LNCAP (cell line): Measurements from ENCODE around the gene SORCS2.

Source experiments
- TF ChIP-seq, protein P1 (sequence below): fragments of 450-650 bp; IDR thresholded peaks from 2 replicates; pipeline ENCODE4 v1.5.1; 2017; ENCODE audit warnings: mild to moderate bottlenecking

Gene SORCS2

DNA sequence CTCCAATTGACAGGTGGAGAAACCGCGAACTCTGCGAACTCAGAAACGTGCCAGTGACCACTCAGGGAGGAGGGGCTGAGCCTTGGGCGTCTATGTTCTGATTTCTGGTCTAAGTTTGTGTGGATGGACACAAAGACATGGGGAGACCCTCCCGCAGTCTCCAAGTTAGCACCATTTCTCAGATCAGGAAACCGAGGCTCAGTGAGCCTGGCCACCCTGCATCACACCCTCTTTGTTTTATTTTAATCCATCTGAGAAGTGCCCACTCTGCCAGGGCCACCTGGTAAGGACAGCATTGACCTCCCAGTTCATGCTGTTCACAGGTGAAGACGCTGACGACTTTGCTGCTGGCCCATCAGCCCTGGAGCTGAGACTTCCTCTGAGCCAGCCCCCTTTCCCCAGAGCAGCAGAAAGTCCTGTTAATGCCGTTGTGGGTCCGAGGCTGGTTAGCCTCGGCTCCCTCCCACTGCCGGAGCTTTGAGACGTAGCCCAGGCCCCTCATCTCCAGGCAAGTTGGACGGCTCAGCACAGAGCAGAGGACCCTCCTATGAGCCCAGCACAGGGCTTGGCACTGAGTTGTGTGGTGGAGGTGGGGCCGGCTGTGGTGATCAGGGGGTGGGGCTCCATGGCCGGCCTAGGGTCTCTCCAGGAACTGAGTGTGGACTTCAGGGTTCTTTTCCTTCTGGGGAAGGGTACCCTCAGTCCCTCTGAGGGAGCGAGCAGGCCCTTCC lies 198.7 kb downstream of the SORCS2 start:
- TF ChIP-seq, protein P1, sequence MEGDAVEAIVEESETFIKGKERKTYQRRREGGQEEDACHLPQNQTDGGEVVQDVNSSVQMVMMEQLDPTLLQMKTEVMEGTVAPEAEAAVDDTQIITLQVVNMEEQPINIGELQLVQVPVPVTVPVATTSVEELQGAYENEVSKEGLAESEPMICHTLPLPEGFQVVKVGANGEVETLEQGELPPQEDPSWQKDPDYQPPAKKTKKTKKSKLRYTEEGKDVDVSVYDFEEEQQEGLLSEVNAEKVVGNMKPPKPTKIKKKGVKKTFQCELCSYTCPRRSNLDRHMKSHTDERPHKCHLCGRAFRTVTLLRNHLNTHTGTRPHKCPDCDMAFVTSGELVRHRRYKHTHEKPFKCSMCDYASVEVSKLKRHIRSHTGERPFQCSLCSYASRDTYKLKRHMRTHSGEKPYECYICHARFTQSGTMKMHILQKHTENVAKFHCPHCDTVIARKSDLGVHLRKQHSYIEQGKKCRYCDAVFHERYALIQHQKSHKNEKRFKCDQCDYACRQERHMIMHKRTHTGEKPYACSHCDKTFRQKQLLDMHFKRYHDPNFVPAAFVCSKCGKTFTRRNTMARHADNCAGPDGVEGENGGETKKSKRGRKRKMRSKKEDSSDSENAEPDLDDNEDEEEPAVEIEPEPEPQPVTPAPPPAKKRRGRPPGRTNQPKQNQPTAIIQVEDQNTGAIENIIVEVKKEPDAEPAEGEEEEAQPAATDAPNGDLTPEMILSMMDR, result no peak

DNA sequence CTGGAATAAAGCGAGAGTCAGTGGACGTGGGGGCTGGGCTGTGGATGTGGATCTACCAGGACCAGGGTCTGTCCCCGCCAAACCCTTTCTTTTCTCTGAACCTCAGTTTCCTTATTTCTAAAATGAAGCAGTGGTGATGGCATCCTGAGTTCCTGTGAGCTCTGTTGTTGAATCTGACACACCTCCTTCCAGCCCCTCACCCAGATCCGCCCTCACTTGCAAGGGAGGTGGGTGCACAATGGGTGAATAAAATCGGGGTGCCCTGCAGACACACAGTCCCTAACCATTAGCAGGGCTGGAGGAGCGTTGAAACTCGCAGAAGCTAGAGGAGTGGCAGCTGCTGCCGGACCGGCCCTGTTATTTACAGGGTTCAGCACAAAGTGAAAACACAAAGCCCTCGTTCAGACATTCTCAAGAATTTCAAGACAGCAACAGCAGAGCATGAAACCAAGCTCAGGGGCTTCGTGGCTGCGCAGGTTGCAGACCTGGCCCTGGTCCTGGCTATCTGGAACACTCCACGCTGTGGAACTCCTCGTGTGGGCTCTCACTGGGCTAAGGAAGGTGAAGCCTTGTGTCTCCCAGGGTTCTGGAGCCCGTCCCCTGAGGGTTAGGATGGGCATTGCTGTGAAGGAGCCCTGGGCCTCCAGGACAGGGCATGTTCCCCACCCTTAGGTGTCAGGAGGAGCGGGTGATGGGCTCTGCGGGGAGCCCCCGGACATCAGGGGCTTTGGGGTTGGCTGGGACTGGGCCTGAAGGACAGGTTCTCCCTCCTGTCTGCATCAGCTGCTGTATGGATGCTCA lies 199.5 kb downstream of the SORCS2 start:
- TF ChIP-seq, protein P1, result no peak

DNA sequence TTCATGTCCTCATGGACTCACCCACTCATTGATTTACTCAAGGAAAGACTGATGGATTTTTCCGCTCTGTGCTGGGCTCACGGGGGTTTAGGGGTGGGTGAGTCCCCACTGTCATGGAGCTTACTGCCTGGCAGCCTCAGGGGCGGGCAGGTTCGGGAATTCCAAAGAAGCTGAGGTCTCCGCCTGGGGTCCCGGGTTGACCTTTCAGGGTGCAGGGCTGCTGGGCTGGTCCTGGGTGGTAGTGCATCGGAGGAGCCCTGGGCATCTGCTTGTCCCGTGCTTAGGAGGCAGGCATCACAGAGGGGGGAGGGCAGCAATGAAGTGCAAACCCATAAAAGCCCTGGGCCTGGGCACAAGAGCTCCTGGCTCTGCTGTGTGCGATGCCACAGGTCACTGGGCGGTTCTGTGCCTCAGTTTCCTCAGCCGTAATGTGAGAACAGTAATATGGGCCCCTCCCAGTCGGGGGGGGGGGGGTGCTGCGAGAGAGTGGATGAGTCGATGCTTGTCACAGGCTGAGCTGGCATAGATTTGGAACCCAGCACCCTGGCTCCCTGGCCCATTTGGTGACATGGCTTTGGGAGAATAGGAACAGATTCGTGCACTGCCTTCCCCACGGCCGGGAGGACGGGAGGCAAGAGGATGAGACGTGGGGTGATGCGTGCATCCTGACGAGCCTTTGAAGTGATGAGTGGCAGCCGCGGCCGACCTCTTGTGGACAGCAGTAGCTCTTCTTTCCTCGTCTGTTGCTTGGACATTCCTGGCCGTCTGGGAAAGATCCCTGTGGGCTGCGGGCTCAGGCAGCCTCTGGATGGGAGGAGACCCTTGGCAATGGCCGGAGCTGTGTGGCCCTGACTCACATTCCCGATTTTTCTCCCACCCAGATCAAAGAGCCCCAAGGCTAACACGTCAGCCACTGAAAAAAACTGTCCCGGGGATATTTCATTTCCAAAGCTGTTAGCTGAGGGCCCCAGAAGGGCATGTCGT lies 200.4 kb downstream of the SORCS2 start:
- TF ChIP-seq, protein P1, result peak; percentile 16; the same call in 1 of the 2 replicates

DNA sequence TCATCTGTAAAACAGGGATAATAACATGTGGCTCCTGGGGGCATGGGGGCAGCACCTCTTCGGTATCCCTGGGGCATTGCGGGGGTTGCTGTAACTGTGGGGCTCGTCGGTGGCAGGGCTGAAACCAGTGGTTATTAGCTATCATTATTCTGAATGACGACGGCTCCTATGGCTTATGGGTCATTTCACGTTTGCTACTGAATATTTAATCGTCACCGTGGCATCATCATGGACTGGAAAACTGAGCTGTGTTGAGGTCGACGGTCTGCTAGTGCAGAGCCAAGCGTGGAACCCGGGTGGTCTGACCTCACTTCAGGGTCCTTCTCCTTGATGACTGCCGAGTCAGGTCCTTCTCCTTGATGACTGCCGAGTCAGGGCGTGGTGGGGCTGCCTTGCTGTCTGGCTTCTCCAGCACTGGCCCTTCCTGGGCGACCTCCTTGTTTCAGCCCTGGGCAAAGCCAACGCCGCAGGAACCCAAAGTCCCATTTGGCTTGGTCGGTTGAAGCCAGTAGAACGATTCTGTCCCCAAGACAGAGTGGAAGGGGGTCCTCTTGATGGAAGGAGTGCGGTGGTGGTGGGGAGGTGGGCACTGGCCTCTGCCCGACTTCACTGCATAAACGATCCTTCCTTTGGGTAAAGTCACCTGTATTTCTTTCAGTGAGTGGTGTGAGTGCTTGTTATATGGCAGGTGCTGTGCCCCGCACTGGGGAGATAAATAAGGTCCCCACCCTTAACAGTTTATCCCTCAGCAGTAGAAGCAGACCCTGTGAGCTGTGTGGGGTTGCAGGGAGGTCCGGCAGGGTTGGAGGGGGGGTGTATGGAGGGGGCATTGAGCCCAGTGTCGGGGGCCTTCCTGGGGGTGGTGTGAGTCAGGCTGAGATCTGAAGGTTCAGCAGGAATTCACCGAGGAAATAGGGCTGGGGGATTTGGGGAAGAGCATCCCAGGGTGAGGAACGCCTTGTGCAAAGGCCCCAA lies 201.6 kb downstream of the SORCS2 start:
- TF ChIP-seq, protein P1, result no peak

DNA sequence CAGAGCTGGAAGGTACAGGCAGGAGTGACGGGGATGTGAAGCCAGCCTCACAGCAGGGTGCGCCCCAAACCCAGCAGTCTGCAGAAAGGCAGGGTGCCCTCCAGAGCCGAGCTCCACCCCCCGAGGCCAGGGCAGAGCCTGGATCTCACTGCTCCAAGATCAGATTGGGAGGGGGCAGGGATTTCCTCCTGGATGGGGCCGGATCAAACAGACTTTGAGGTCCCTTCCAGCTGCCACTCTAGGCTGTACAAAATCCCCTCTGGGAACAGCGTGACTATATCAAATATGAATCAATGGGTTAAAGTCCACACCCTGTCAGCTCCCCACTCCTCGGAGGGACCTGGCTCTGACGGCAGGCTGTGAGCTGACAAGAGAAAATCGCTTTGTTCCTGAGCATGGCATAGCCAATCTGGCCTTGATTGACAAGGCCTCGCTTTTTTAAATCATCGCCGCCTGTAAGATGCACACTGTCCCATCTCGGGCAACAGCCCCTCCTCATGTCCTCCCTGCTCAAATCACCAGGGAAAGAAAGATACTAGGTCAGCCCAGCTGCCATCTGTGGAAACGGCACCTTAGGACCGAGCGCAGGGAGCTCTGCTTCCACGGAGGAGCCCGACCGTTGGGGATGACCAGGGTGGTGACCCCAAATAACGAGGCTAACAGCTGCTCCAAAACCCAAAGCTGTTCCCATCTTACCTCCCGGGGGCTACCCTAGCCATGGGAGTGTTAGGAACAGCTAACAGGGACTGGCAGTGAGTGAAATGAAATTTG lies 202.5 kb downstream of the SORCS2 start:
- TF ChIP-seq, protein P1, result no peak

DNA sequence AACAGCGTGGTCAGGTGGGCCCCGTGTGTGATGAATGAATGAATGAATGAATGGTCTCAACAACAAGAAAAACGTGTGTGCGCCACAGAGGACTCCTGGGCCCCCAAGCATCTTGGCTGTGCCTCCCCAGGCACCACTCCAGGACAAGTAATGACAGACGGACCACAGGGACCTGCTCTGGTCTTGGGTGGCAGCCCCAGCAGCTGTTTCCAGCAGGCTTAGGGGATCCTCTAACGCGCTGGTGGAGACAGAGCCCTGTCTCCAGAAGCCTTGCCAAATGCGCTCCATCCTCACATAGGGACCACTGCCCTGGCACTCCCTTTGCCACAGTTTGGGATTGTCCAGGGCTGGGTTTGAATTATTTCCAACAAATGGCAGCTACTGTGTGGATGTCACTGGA lies 203.3 kb downstream of the SORCS2 start:
- TF ChIP-seq, protein P1, result no peak
